Cortex of kidney (tissue), 1 donor: ENCODE measurements around the gene ITGB2.

Source experiments
- DNase-seq: peaks from one replicate; lab custom pipeline; 2025; lab: John Stamatoyannopoulos, UW

ITGB2 gene

DNA sequence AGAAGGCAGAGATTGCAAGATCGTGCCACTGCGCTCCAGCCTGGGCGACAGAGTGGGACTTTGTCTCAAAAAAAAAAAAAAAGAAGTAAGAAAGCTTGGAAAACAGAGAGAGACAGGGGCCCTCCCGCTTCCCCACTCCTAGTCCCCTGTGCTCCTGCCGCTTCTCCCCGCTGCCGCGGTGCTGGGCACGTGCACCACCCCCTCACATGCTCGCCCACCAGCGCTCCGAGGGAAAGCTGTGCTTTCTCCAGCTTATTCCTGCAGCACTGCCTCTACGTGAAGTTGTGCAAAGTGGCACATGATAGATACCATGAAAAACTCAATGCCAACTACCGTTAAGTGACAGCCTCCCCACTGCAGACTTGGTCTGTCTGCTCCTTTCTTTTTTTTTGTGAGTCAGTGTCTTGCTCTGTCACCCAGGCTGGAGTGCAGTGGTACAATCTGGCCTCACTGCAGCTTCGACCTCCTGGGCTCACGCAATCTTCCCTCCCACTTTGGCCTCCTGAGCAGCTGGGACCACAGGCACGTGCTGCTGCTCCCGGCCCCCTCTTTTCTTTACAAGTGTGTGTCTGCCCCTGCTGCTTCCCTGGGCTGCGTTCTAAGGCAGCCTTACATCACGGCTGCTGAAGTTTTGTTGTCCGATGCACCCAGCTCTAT is 34.6 kb upstream of the ITGB2 start:
- DNase-seq = no peak

DNA sequence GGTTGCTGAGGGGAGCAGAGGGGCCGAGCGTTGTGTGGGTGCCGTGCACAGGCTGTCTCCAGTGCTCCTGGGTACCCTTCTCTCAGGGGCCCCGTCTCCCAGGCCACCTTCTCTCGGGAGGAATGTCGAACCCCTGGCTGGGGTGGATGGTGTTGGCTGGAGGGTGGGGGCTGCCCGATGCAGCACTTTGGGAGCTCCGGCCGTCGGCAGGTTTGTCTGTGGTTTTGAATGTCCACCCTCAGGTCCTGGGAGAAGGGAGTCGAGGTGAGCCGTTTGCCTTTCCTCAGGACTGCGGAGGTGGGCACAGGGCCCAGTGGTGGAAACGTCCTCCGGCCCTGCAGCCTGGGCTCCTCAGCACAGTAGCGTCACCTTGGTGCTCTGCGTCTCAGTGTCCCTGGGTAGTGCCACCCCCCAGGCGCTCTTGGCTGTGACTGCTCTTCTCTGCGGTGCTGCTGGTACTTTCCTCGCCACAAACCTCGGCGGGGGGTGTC is 33.6 kb upstream of the ITGB2 start:
- no peak for DNase-seq

DNA sequence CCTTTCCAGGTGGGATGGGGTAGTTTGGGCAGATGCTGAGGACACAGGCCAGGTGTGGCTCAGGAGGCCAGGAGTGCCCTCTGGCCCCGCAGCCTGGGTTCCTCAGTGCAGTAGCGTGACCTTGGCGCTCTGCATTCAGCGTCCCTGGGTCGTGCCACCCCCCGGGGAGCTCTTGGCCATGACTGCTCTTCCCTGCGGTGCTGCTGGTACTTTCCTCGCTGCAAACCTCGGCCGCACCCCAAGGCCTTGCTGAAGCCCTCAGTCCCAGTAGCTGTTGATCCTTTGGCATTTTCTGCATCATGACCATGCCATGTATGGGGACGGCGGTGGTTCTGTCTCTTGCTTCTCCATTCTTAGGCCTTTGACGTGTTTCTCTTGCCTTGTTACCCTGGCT is 32.9 kb upstream of the ITGB2 start:
- no peak for DNase-seq

DNA sequence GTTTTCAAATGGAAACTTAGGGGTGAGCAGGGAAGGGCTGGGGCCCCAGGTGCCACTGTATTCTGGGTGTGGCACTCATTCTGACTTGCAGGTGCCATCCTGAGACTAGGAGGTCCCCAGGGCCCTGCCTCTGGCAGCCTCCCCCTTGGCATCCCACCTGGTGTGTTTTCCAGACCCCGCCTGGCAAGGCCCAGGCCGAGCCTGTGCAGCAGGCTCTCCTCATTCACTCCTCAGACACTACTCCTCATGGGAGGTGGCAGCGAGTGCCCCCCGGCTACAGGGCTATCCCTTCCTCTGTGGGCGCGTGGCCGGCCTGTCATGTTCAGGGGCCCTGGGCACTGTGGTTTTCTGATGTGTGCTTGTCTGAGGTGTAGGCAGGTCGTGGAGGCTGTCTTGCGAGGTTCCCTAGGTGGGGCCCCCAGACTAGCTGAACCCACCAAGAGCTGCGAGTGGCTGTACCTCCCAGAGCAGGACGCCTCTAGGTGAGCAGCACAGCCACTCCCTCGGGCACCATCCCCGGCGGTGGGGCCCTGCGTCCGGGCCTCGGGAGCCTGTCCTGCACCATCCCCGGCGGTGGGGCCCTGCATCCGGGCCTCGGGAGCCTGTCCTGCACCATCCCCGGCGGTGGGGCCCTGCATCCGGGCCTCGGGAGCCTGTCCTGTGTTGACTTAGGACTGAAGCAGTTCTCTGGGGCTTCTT is 32.4 kb upstream of the ITGB2 start:
- DNase-seq = no peak

DNA sequence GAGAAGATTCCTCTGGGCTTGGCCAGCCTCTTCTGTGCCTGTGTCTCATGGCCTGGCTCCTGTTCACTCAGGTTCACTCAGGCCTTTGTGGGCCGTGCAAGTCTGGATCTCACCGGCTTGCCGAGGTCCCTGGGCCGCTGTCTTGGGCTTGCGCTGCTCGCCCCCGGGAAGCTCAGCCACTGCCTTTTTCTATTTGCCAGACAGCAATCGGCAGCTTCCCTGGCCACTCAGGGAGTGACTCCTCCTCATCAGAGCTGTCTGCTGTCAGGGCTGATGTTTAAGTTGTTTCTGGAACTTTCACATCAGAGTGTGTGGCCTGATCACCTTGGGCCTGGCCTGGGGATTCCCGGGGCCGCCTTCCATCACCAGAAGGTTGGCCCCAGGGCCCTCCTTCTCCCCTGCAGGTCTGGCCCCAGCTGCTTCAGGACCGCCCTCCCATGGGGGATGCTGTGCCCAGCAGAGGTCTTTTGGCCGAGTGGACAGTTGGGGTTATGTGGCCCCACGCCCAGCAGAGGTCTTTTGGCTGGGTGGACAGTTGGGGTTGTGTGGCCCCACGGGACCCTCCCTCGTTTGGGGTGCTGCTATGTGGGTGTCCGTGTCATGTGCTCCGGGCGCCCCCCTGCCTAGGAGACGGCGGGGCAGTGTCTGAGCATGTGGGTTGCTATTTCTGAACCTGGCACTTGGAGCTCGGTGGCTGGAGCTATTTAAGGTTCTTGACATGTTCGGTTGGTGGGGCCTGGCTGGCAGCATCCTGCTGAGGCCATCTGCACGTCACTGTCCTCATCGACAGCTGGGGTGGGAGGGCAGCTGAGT is 31.6 kb upstream of the ITGB2 start:
- no peak for DNase-seq

DNA sequence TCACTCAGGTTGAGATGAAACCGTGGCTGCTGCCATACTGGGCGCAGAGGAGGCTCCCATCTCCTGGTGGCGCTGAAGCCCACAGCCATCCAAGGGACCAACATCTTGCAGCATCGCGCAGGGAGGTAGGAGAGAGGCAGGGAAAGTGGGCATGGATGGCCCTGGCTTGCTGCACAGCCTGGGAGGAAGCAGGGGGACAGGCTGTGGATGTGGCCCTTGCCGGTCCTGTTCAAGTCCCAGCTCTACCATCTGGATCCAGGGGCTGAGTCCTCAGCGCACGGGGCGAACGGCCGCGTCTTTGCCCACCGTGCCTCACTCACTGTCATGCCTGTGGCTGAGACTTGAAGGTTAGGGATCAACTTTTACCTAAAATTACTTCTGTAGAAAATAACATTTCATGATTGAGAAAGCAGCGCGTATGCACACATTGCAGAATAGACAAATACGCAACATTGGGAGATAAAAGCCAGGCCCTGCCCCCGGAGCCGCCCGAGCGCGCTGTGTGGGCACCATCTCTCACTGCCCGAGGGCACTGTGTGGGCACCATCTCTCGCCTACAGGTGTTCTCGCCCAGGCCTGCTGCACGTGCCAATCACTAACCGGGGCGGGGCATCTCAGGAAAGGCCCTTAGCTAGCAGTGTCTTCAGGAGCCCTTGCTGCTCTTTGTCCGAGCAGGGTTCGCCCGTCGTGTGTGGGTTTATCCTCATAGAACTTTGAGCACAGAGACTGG is 30.7 kb upstream of the ITGB2 start:
- DNase-seq = no peak

DNA sequence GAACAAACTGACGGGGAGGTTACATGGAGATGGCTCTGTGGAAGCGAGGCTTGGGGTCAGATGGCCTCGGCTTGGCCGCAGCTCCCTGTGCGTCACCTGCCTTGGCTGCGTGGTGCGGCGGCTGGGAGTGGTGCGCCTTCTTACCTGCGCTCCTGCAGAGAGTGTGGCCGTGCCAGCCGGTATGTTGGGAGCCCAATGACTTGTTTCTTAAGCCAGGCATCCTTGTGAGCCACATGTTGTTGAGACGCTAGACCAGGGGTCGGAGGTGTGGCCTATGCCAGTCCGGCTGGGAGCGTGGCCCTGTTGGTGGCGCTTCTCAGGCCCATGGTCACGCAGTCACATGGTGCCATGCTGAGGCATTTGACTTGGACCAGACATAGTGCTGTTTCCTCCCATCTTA is 29.7 kb upstream of the ITGB2 start:
- no peak for DNase-seq

DNA sequence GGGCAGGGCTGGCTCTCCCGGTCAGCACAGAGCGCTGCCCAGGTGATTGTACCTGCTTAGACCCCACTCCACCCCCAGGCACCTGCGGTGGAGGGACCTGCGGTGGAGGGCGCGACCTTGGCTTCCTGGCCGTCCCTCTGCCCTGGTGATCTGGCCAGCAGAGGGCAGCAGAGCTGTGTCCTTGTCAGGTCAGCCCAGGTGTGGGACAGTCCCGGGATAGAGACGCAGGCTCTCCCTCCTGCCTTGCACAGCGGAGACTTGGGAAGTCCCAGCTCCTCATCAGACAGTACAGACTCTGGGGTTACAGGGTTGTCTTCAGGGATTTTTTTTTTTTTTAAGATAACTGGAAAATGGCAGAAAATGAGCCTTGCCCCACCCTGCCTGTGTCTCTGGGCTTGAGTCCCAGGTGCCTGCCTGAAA is 29.1 kb upstream of the ITGB2 start:
- no peak for DNase-seq

DNA sequence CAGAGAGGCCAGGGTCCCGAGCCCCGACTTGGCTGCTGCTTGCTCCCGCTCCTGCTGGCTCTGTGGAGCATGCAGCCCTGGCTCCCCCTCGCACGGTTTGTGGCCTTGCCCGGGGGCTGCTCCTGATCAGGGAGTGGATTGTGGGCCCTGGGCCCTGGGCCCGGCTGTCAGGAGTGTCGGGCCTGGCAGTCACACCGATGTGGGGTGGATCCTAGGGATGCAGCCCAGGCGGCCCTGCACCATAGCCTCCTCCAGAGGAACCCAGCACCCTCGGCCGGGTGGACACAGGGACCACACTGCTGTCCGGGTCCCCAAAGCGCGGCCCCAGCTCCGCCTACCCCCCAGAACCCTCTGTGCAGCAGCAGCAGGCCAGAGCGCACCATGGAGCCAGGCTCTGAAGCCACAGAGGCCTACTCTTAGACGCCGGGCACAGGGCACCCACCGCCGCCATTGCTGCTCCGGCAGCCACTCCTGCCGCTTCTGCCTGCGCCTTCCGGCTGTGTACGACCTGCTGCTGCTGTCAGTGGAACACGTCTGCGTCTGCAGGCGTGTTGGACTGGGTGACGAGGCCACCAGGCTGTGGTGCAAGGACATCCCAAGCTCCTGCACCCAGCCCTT is 28.6 kb upstream of the ITGB2 start:
- DNase-seq = no peak

DNA sequence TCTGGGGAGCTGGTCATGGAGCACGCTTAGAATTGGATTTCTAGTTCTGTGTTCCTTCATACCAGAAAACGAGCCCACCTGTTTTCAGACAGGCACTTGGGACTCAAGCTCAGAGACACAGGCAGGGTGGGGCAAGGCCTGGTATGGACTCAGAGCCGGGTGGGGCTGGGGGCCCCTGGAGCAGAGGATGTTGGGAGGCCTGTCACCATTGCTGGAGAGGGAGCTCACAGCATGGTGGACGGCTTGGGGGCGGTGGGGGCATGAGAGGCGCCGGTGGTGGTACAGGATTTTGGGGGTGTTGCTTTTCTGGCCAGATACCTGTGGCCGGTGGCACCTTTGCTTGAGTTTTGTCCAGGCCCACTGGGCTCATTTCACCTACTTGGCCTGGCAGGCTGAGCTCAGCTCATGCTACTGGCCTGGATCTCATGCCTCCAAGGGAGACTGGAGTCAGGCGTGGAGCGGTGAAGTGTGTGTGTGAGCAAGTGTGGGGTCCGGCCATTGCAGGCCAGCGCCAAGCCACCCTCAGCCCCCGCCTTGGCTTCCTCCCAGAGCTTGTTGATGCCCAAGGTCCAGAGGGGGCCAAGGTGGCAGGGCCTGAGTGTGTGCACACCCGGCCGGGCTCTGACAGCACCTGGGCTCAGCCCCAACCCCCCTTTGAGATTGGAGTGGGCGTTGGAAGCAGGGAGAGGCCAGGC is 27.9 kb upstream of the ITGB2 start:
- DNase-seq = no peak

DNA sequence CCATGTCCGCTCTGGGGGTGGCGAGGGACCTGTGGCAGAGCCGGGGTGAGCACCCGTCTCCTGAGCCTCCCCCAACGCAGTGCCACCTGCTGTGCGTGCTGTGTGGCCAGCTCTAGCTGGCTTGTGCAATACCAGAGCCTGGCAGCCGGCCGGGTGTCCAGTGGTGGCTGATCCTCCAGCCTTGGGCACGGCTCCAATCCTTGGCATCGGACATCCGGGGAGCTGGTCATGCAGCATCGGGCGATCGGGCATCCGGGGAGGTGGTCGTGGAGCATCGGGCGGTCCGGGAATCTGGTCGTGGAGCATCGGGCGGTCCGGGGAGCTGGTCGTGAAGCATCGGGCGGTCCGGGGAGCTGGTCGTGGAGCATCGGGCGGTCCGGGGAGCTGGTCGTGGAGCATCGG is 27.2 kb upstream of the ITGB2 start:
- DNase-seq = no peak

DNA sequence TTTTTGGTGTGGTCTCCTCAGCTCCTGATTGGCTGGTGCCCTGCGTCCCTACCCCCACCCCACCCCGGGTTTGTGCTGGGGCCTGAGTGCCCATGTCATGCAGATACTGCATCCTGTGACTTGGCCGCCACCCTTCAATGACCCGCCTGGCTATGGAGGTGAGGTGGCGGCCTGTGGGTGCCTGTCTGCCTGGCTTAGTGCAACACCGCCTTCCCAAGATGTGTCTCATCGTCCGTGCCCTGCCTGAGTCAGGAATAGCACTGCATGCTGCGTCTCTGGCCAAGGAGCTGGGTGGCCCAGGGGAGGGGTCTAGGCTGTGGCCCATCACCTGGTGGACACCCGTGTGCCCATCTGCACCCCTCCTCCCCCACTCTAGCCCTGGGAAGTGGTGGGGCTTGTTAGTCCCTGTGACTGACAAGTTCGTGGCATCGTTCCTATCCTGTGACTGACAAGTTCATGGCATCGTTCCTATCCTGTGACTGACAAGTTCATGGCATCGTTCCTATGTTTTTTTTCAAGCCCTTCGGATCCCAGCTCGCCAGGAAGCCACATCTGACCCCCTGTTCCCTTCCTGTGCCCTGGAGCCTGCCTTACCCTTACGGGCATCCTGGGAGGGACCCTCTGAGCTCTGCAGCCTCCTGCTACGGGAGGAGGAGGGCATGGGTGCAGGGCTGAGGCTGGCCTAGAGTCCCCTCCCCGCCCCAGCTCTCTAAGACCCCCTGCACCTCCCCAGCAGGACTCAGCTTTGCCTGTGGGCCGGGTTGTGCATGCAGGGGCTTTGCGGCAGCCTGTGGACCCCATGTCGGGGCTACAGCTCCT is 26.6 kb upstream of the ITGB2 start:
- no peak for DNase-seq

DNA sequence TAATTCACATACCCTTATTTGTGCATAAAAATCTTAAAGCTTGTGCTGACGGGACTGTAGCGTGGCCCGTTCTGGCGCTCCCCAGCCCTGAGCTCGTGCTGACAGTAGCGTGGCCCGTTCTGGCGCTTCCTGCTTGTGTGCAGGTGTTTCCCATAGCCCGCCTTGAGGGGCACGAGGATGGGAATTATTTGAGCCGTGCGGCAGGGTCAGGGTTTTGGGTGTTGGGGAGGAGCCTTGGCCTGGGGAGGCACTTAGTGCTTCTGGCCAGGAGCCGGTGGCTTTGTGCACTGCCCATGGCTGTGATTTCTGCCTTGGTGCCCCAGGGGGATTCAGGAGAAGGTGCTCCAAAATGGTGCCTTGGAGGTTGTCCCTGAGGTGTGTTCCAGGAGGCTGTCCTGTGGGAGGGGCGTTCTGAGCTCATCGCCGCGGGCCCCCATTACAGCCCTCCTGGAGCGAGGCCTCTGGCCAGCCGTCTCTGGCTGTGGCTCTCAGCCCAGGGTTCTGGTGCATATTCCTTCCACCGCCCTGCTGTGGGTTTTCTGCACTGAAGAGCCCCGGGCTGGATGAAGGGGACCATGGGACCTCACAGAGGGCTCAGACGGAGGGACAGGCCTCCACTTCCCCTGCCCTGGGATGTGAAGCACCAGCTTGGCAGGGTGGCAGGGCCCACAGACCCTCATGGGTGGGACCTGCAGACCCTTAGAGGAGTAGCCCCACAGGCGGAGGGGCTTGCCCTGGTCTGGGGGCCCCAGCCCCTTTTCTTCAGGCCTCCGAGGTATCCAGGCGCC is 25.7 kb upstream of the ITGB2 start:
- no peak for DNase-seq

DNA sequence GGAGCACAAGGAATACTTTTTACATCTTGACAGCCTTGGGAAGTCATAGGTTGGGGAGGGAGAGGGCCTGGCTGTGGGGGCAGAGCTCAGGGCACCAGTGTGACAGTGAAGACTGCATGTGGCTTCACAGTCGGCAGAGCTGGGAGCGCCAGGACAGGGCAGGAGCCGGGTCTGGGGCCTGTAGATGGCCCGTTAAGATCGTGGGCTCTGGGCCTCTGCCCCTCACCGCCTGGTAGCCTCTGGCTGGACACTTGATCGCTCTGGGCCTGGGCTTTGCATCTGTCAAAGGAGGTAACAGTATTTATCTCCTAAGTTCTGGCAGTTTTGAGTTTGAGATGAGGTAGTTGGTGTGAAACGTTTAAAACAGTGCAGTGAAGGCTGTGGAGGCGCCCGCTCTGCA is 23.9 kb upstream of the ITGB2 start:
- no peak for DNase-seq

DNA sequence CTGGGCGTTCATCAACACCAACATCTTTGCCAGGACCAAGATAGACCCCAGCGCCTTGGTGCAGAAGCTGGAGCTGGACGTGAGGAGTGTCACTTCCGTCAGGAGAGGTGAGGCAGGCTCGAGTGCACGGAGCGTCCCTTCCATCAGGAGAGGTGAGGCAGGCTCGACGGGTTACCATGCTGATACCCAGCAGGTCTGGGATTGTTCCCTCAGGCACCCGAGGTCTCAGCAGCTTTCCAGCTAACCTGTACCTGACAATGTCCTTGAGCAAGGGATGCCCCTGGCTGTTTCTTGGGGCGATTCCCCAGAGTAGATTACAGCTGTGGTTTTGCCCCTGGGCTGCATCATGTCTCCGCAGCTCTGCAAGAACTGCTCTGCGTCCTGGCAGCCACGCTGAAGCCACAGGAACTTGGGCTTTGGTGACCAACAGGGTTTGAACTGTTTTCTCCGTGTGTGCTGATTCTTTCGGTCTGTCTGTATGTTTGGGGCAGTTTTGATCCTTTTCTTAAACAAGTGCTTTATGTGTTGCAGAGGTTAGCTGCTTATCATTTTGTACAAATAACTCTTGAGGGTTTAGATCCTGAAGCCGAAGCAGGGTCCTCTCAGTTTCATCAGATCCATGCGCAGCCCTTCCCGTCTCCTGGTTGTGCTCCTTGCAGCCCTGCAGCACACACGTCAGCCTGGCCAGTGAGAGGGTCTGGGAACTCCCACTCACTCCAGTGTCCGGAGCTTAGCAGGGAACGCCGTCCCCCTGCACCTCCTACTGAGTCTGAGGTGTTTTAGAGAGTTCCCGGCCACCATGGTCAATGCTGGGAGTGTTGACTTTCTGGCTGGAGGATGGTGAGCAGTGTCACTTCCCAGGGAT is 23.2 kb upstream of the ITGB2 start:
- no peak for DNase-seq

DNA sequence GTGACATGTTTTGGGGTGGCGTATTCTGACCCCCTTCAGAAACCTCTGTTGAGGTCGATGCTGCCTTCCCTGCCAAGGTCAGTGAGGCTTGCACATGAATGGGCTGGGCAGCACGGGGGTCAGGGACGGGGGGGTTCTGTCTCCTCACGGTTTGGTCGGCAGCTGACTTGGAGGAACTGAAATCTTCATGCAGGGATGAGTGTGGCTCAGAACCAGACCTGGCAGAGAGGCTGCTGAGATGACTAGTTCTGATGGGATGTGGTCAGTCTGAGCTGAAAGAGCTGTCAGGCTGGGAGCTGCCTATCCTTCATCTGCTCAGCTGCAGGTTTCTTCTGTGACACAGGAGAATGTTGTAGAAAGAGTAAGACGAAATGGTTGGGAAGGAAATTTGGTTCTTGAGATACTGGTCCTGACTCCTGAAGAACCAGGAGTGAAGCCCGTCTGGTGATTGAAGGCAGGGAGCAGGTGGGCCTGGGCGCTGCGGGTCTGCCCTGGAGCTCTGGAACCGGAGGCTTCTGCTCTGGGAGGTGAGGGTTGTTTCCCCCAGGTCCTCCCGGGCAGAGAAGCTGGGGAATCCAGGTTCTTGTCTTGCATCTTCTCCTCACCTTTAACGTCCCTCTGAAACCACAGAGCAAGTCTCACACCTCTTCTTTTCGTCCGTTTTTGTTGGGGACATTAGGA is 22.4 kb upstream of the ITGB2 start:
- no peak for DNase-seq

DNA sequence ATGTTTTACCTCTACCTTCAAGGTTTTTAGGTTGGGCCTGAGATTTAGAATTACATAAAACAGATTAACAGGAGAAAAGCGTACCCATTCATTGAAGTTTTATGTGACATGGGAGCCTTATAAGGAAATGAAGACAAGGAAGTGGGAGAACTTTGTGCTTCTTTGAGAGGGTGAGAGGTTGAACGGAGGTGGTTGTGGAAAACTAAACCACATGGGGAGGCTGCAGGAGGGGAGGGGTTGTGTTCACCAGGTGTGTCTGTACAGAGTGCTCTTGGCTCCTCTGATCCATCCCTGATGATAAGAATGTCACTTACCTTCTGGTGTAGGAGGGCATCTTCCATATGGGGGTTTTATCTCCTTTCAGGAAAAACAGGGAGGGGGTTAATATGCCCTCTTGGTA is 21.9 kb upstream of the ITGB2 start:
- no peak for DNase-seq

DNA sequence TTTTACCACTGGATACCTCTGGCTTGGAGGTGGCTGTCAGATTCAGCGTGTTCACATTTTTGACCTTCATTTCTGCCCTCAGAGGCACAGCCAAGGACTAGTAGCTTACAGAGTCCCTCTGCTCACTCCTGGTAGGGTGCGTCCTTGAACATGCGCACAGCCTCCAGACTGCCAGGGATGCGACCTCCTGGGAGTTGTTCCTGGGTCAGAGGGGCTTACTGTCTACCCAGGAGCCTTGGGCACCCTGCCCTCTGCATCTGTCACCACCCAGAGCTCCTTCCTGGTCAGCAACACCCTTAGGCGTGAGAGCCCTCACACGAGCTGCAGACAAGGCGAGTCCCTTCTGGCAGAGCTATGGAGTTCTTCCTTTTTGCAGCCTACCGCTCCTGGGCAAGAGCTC is 20.9 kb upstream of the ITGB2 start:
- DNase-seq = no peak
